HG03565 (cell line): ENCODE results near the gene NQO2.
"Not testable (repeated sequence)": the region's sequence is repeated elsewhere in the genome, so short reads cannot be mapped to it uniquely, and the experiment has no call there.

Source experiments
- ATAC-seq: cut with Tn5 transposase; IDR thresholded peaks from one replicate; pipeline ENCODE4 v1.9.1; 2021; ENCODE audit warnings: mild to moderate bottlenecking, moderate library complexity; ENCODE audit not compliant: unreplicated experiment

NQO2 gene

GRCh38 chr6:3011592-3011991, 11.9 kb downstream of the NQO2 start:
- no peak for ATAC-seq

- ATAC-seq: no peak
These were observed 13.8 kb downstream of the NQO2 start for GRCh38 chr6:3013486-3013885.

GRCh38 chr6:3013901-3014674, 14.4 kb downstream of the NQO2 start:
- no peak for ATAC-seq

GRCh38 chr6:3014675-3015066, 15.0 kb downstream of the NQO2 start:
- no peak for ATAC-seq

GRCh38 chr6:3015144-3015543, 15.4 kb downstream of the NQO2 start:
- no peak for ATAC-seq

GRCh38 chr6:3016473-3017280, 17.0 kb downstream of the NQO2 start:
- no peak for ATAC-seq

GRCh38 chr6:3017304-3017703, 17.6 kb downstream of the NQO2 start:
- no peak for ATAC-seq

GRCh38 chr6:3019065-3019464, 19.4 kb downstream of the NQO2 start:
- no peak for ATAC-seq

- no peak for ATAC-seq
These were observed 20.1 kb downstream of the NQO2 start for GRCh38 chr6:3019749-3020320.

- ATAC-seq: not testable (repeated sequence)
These were observed 21.4 kb downstream of the NQO2 start for GRCh38 chr6:3020976-3021598.

- ATAC-seq: no peak
These were observed 23.3 kb downstream of the NQO2 start for GRCh38 chr6:3022765-3023662.

GRCh38 chr6:3023663-3024483, 24.2 kb downstream of the NQO2 start:
- ATAC-seq: peak; percentile 58

- ATAC-seq: peak; percentile 71
These were observed 27.3 kb downstream of the NQO2 start for GRCh38 chr6:3026791-3027626.

GRCh38 chr6:3028156-3028555, 28.5 kb downstream of the NQO2 start:
- not testable (repeated sequence) for ATAC-seq

GRCh38 chr6:3031857-3032640, 32.4 kb downstream of the NQO2 start:
- ATAC-seq: no peak

- no peak for ATAC-seq
These were observed 33.3 kb downstream of the NQO2 start for GRCh38 chr6:3032986-3033385.

- ATAC-seq: no peak
These were observed 34.0 kb downstream of the NQO2 start for GRCh38 chr6:3033652-3034051.

- no peak for ATAC-seq
These were observed 35.7 kb downstream of the NQO2 start for GRCh38 chr6:3035397-3035796.
